CD4-positive, alpha-beta T cell (primary cell): ENCODE measurements around the gene FAM83F. TPM values are rescaled to one million over a fixed set of nuclear protein-coding genes. Genes with fewer than 3 reads are reported as not detected.

Experiments used
- ATAC-seq: fragments of 200-7000 bp; cut with Tn5 transposase; one replicate; pipeline ENCODE4 v1.10.0; 2022; ENCODE audit warnings: mild to moderate bottlenecking; ENCODE audit not compliant: poor library complexity
- CTCF ChIA-PET: fragments of 350-600 bp; sonication (Branson Sonifier 250); formaldehyde crosslinking; loops from one replicate; lab custom pipeline; 2021; ENCODE audit warnings: antibody characterized with exemption, inconsistent platforms; lab: Charles Lee
- POLR2A ChIA-PET: fragments of 350-600 bp; sonication (Branson Sonifier 250); formaldehyde crosslinking; loops from one replicate; lab custom pipeline; 2021; ENCODE audit warnings: antibody characterized with exemption, inconsistent platforms; lab: Charles Lee
- DNase-seq, 14 experiments: peaks; one replicate each; pipeline ENCODE4 v3.0.0-alpha.2; 2013 to 2020; ENCODE audit warnings: mixed read lengths in 2 of 14
- H3K27ac ChIP-seq, 2 donors: one replicate each; pipeline versions ENCODE4 v1.5.1 to v1.7.0; 2013; ENCODE audit warnings: low read length in 2 of 2, low read depth in 1 of 2, mild to moderate bottlenecking in 1 of 2
- H3K27me3 ChIP-seq, 2 experiments: 1 replicate in 1 of 2; 2 replicates in 1 of 2; pipeline versions ENCODE4 v1.6.1 to v1.7.0; 2013; ENCODE audit warnings: low read length in 2 of 2, control low read depth in 1 of 2, mild to moderate bottlenecking in 1 of 2, moderate library complexity in 1 of 2; ENCODE audit not compliant: insufficient read depth in 2 of 2, control insufficient read depth in 1 of 2
- H3K36me3 ChIP-seq: one replicate; pipeline ENCODE4 v1.6.1; 2013; ENCODE audit warnings: low read length, control low read depth; ENCODE audit not compliant: insufficient read depth
- H3K4me1 ChIP-seq: one replicate; pipeline ENCODE4 v1.6.1; 2013; ENCODE audit warnings: low read length, control low read depth; ENCODE audit not compliant: insufficient read depth
- H3K4me3 ChIP-seq: one replicate; pipeline ENCODE4 v1.5.1; 2013; ENCODE audit warnings: mild to moderate bottlenecking, low read length, moderate library complexity
- H3K9me3 ChIP-seq, 2 experiments: 1 replicate in 1 of 2; 2 replicates in 1 of 2; pipeline versions ENCODE4 v1.6.1 to v1.7.0; 2013; ENCODE audit warnings: low read length in 2 of 2, mild to moderate bottlenecking in 2 of 2, control low read depth in 1 of 2, moderate library complexity in 1 of 2; ENCODE audit not compliant: control insufficient read depth in 1 of 2, insufficient read depth in 1 of 2
- H3K27ac Mint-ChIP-seq: one replicate; pipeline ENCODE4 v1.8.0; 2020; ENCODE audit warnings: mixed read lengths
- H3K27me3 Mint-ChIP-seq: one replicate; pipeline ENCODE4 v1.8.0; 2021; ENCODE audit warnings: mixed read lengths
- H3K36me3 Mint-ChIP-seq: one replicate; pipeline ENCODE4 v1.8.0; 2021; ENCODE audit warnings: low read depth, mixed read lengths
- H3K4me1 Mint-ChIP-seq: one replicate; pipeline ENCODE4 v1.8.0; 2021; ENCODE audit warnings: low read depth, mixed read lengths
- H3K4me3 Mint-ChIP-seq: one replicate; pipeline ENCODE4 v1.8.0; 2020; ENCODE audit warnings: mild to moderate bottlenecking, mixed read lengths
- H3K9me3 Mint-ChIP-seq: one replicate; pipeline ENCODE4 v1.8.0; 2020; ENCODE audit warnings: mixed read lengths
- CTCF ChIP-seq: fragments of 200-600 bp; IDR thresholded peaks from one replicate; pipeline ENCODE4 v1.8.0; 2022; ENCODE audit warnings: antibody characterized with exemption, mild to moderate bottlenecking
- intact Hi-C, 2 experiments: fragments of 100-400 bp; cut with DNase I in 1 of 2; cut with micrococcal nuclease in 1 of 2; formaldehyde crosslinking; loops; one replicate each; pipeline versions ENCODE4 v1.15.1 to v1.9.0; 2023 to 2025; cut with DNase I, micrococcal nuclease
- total RNA-seq, 174 experiments: library from RNA in 2 of 174; stranded (reverse) in 2 of 174; gene quantifications; one replicate each; pipeline ENCODE4 v1.2.3 and lab custom pipeline; 2021 to 2026

Gene FAM83F
- total RNA-seq, 2 experiments from 2014 or later: 5.2 to 6.8 TPM

- no peaks in the 10 kb centered on the region for H3K9me3 Mint-ChIP-seq
- CTCF ChIA-PET: interaction anchor here (0.6 kb wide), 1 partner anchor 319 kb away, joined by 3 read pairs; no protein-coding TSS in a partner anchor
- H3K4me3 Mint-ChIP-seq: no peak overlapping the region
- peaks cover 4% of the 10 kb centered on the region for H3K4me1 Mint-ChIP-seq
- no peak overlapping the region for H3K27ac ChIP-seq
- ATAC-seq (no peak), DNase-seq (no peak)
- no peak overlapping the region for H3K27ac Mint-ChIP-seq
- no peaks in the 10 kb centered on the region for H3K27me3 Mint-ChIP-seq
- no peaks in the 10 kb centered on the region for H3K36me3 Mint-ChIP-seq
- no peak for TF ChIP-seq CTCF
- H3K4me3 ChIP-seq: no peak overlapping the region
- H3K27me3 ChIP-seq: no peaks in the 10 kb centered on the region
- POLR2A ChIA-PET: interaction anchor here (0.5 to 2.2 kb wide), 2 partner anchors 15 to 184 kb away, joined by 4 to 7 read pairs; no protein-coding TSS in a partner anchor
- H3K9me3 ChIP-seq: no peaks in the 10 kb centered on the region
- no peaks in the 10 kb centered on the region for H3K36me3 ChIP-seq
- H3K4me1 ChIP-seq: peaks cover 8% of the 10 kb centered on the region
- intact Hi-C loops: loop anchor here in 1 of 2 experiments (10.0 kb wide), 1 partner anchor 325 kb away; no protein-coding TSS in a partner anchor
Observed at GRCh38 chr22:40029189-40029890, 34.6 kb downstream of the FAM83F start.

- Mint-ChIP-seq H3K27me3 (no peaks in the 10 kb centered on the region), H3K4me1 (no peaks in the 10 kb centered on the region), H3K36me3 (no peaks in the 10 kb centered on the region), H3K9me3 (no peaks in the 10 kb centered on the region), H3K4me3 (no peak overlapping the region), H3K27ac (no peak overlapping the region)
- intact Hi-C loops: loop anchor here in 1 of 2 experiments (10.0 kb wide), 1 partner anchor 685 kb away; the partner anchor contains the start of gene SYNGR1
- TF ChIP-seq CTCF: no peak
- peaks cover 2% of the 10 kb centered on the region for H3K4me1 ChIP-seq
- H3K36me3 ChIP-seq: no peaks in the 10 kb centered on the region
- no peaks in the 10 kb centered on the region for H3K9me3 ChIP-seq
- no peak overlapping the region for H3K27ac ChIP-seq
- no peak for DNase-seq
- no peaks in the 10 kb centered on the region for H3K27me3 ChIP-seq
- CTCF ChIA-PET: no interaction called here
- POLR2A ChIA-PET: interaction anchor here (2.2 kb wide), 1 partner anchor 14 kb away, joined by 7 read pairs; no protein-coding TSS in a partner anchor
- no peak overlapping the region for H3K4me3 ChIP-seq
- no peak for ATAC-seq
Observed at GRCh38 chr22:40030026-40030757, 35.4 kb downstream of the FAM83F start.

- no peak for TF ChIP-seq CTCF
- Histone ChIP-seq H3K27ac (no peak overlapping the region), H3K4me1 (peaks cover 2% of the 10 kb centered on the region), H3K4me3 (no peak overlapping the region), H3K27me3 (no peaks in the 10 kb centered on the region), H3K36me3 (no peaks in the 10 kb centered on the region), H3K9me3 (no peaks in the 10 kb centered on the region)
- intact Hi-C loops: loop anchor here in 1 of 2 experiments (10.0 kb wide), 1 partner anchor 686 kb away; the partner anchor contains the start of gene SYNGR1
- Mint-ChIP-seq H3K27ac (no peak overlapping the region), H3K9me3 (no peaks in the 10 kb centered on the region), H3K4me1 (no peaks in the 10 kb centered on the region), H3K4me3 (no peak overlapping the region), H3K27me3 (no peaks in the 10 kb centered on the region), H3K36me3 (no peaks in the 10 kb centered on the region)
- ChIA-PET POLR2A (no interaction called here), CTCF (no interaction called here)
- DNase-seq (no peak), ATAC-seq (no peak)
Observed at GRCh38 chr22:40030758-40031095, 36.0 kb downstream of the FAM83F start.
